GDM1 (cell line): ENCODE results near the gene KCNQ5.

ENCODE experiments used
- DNase-seq: peaks from one replicate; lab custom pipeline; 2025; lab: John Stamatoyannopoulos, UW

KCNQ5 gene

DNA sequence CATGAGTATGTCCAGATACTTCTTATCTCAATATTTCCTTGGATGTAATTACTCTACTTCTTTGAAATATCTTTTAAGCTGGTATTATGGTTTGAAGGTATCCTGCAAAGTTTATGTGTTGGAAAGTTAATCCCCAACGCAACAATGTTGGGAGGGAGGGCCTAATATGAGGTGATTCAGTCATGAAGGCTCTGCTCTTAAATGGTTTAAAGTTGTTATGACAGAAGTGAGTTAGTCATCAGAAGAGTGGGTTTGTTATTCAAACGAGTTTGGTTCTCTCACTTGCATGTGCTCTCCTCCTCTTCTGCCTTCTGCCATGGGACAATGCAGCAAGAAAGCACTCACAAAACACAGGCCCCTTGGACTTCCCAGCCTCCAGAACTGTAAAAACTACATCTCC, 176.3 kb downstream of the KCNQ5 start:
- DNase-seq, result no peak

- DNase-seq, result no peak
Measured at GRCh38 chr6:72809746-72810379, 188.0 kb downstream of the KCNQ5 start.

- DNase-seq, result no peak
Measured at GRCh38 chr6:72810571-72811280, 188.9 kb downstream of the KCNQ5 start.

DNA sequence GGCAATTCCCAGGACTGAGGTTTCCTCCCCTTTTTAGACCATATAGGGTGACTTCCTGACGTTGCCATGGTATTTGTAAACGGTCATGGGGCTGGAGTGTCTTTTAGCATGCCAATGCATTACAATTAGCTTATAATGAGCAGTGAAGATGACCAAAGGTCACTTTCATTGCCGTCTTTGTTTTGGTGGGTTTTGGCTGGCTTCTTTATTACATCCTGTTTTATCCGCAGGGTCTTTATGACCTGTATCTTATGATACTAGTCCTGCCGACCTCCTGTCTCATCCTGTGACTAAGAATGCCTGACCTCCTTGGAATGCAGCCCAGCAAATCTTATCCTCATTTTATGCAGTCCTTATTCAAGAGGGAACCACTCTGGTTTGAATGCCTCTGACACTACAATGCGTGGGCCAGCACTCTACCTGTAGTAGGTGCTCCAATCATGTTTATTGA, 190.1 kb downstream of the KCNQ5 start:
- DNase-seq, result no peak

- DNase-seq, result no peak
Measured at GRCh38 chr6:72813807-72814596, 192.1 kb downstream of the KCNQ5 start.

DNA sequence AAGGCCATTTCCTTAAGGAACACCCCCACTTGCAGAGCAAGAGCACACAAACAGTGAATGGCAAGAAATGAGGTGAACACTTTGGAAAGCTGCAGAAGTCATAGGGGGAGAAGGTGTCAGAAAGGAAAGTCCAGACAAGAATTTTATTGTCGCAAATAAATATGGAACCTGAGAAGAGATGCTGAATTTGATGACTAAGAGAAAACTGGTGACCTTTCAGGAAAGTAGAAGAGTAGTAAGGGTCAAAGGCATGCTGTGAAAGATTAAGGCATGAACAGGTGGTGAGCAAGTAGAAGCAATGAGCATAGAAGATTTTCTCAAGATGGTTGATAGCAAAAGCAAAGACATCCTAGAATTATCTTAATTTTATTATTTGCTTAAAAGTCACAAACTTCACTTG, 194.2 kb downstream of the KCNQ5 start:
- no peak for DNase-seq

GRCh38 chr6:72817208-72817607, 195.3 kb downstream of the KCNQ5 start:
- no peak for DNase-seq

- DNase-seq, result no peak
Measured at GRCh38 chr6:72819609-72820008, 197.7 kb downstream of the KCNQ5 start.

DNA sequence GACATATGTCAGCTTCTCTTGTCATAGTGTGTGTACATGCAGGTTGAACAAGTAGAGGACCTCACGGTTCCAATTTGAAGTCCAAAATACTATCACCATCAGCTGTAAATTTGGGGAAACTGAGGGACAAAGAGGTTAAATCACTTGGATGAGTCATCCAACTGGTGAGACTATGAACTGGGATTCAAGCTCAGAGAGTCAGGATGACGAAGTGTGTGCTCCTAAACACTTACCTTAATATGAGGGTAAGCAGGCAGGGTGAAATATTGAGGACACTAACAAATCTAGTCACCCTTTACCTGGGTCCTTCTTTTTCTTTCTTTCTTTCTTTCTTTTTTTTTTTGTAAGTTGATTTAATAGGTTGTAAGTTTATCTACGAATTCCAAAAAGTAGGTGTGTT, 198.3 kb downstream of the KCNQ5 start:
- no peak for DNase-seq

GRCh38 chr6:72820906-72821305, 199.0 kb downstream of the KCNQ5 start:
- DNase-seq, result no peak

DNA sequence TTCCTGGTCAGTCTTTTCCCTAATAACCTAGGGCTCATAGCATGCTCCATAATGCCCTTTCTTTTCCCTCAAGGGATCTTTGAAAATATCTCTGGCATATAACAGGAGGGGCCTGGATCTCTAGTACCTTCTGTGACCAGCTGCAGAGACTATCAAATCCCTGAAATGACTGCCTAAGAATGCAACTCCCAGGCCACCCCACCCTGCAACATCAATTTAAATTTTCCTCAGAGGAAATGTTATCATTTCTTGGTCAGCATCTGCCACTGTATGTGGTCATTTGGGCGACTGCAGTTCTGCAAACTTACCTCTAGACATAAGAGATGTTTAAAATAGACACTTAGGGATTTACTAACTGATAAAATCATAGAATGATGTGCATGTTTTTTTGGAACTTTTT, 200.2 kb downstream of the KCNQ5 start:
- no peak for DNase-seq

GRCh38 chr6:72822691-72823090, 200.8 kb downstream of the KCNQ5 start:
- DNase-seq, result no peak

- no peak for DNase-seq
Measured at GRCh38 chr6:72824833-72825232, 203.0 kb downstream of the KCNQ5 start.

DNA sequence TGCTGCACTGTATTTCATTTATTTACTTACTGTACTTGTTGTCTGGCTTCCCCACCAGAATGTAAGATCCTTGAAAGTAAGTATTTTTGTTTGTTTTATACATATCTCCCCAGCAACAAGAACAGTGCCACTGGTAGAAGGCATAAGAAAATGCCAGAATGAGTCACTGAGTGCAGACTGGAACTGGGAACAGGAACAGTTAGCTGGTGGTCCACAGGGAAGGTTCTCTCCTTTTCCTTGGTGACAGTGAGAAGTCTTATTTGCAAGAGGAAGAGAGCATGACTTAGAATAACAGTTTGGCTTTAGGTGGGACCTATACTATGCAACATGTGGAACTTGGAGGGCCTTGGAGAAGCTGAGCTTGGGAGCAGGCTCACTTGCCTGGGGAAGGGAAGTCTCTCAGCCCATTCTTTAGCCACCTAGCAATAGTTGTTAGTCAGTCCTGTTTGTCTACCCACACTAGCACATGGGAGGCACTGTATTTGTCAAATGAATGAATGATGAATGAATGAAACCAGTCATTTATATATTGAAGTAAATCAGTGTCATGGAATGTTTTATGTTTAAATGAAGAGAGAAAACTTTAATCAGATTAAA, 203.5 kb downstream of the KCNQ5 start:
- DNase-seq, result no peak

DNA sequence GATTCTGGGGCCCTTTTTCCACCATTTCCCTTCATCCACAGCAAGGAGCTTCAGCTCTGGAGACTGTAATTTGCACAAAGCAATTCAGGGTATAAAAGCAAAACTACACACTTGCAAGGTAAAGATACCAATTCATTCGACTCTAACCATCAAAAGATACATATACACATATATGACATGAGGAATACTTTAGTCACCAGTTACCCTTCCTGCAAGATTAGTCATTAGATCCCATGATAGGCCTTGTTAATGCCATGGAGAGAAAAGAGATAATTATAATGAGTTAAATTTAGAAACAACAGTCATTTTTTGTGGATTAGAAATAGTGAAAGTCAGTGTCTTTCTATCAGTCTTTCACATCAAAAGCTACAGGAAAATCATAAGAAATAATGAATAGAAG, 204.2 kb downstream of the KCNQ5 start:
- DNase-seq, result no peak

DNA sequence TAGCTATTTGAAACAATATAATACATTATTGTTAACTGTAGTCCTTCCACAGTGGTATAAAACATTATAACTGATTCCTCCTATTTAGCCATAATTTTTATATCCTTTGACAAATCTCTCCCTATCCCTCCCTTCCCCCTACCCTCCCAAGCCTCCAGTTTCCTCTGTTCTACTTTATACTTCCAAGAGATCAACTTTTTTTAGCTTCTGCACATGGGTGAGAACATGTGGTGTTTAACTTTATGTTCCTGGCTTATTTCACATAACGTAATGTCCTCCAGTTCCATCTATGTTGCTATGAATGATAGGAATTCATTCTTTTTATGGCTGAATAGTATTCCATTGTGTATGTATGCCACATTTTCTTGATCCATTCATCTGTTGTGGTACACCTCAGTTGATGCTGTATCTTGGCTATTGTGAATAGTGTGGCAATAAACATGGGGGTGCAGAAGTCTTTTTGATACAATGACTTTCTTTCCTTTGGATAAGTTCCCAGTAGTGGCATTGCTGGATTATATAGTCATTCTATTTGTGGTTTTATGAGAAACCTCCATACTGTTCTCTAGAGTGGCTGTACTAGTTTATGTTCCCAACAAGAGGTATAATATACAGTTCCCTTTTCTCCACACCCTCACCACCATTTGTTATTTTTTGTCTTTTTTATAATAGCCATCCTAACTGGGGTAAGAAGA, 205.0 kb downstream of the KCNQ5 start:
- no peak for DNase-seq

DNA sequence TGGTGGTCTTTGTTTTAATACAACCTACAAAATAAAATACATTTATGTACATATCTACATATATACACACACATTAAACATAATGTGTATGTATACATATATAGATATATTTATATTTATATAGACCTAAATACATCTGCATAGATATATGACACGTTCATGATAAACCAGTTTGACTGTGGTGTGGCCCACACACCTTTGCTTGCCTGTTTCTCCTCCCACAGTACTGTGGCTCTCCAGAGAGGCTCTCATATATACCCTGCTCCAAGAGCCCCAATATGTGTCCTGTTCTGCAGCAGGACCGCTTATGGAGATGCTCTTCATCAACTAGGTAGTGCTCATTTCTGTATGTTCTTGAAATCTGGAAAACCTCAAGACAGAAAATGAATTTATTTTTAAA, 207.0 kb downstream of the KCNQ5 start:
- no peak for DNase-seq

- no peak for DNase-seq
Measured at GRCh38 chr6:72832271-72832670, 210.4 kb downstream of the KCNQ5 start.

DNA sequence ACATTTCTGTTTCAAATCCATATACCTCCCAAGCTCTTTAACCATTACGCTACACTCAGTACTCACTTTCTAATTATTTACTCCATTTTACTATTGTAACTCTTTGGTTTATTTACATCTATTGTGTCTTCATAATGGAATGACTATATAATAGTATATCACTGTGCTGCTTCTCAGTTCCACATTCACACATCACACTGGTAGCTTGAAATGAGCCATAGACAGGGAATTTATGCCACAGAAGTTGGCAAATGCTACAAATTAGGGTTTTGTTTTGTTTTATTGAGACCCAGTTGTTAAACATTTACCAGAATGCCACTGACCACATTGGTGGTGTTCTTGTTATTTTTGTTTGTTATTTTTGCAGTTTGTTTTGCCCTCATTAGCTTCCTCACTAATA, 213.9 kb downstream of the KCNQ5 start:
- DNase-seq, result no peak

DNA sequence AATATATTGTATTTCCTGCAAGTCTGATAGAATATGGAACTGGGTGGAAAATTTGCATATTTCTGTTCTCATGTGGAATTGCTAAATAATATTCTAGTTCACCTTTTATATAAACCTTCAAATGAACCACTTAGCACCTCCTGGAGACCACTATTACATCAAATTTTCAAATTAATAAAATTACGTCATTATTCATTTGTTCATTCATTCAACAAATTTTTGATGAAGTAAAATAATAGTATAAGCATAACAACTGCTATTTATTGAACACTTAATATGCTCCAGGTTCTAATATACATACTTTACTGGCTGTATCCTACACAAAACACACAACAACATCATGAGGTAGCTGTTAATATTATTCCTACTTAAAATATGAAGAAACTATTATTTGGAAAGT, 215.1 kb downstream of the KCNQ5 start:
- DNase-seq, result no peak

- DNase-seq, result no peak
Measured at GRCh38 chr6:72841195-72841594, 219.3 kb downstream of the KCNQ5 start.

DNA sequence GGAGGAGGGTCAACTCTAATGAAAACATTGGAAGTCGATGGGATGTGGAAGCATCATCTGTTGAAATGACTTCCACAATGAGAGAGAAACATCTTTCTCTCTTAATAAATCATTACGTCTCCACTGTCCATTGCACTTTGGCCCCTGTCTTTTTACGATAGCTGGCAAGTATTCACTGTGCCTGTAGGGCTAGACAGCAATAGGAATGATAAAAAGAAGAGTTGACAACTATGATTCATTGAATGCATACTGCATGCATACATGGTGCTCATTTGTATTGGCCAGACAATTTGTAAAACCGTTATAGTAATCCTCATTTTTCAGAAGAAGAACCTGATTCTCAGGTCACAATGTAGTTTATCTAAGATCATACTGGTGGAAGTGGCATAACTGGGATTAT, 220.3 kb downstream of the KCNQ5 start:
- no peak for DNase-seq
